ENCODE data around the gene TCF7L2.

DNA sequence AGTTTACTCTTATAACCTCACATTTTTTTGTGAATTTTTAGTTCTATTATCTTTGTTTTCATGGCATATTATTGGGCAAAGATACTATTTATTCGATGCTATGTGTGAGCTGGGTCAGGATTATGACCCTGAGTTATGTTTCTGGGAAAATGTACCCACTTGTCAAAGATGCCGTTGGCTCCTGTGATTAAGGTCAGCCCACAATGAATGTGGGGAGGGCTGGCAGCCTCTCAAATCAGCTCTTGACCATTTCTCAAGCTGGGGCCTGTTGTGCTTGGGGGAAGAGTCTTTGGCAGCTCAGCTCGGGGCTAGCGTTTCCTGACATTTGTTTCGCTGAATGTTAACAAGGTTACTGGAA is 97.5 kb downstream of the TCF7L2 start:
- TF ChIP-seq, protein P1, sequence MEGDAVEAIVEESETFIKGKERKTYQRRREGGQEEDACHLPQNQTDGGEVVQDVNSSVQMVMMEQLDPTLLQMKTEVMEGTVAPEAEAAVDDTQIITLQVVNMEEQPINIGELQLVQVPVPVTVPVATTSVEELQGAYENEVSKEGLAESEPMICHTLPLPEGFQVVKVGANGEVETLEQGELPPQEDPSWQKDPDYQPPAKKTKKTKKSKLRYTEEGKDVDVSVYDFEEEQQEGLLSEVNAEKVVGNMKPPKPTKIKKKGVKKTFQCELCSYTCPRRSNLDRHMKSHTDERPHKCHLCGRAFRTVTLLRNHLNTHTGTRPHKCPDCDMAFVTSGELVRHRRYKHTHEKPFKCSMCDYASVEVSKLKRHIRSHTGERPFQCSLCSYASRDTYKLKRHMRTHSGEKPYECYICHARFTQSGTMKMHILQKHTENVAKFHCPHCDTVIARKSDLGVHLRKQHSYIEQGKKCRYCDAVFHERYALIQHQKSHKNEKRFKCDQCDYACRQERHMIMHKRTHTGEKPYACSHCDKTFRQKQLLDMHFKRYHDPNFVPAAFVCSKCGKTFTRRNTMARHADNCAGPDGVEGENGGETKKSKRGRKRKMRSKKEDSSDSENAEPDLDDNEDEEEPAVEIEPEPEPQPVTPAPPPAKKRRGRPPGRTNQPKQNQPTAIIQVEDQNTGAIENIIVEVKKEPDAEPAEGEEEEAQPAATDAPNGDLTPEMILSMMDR (conservative IDR thresholded peaks at IDR 0.05; ENCODE audit: low read depth, low read length) = no peak
- TF ChIP-seq EZH2 (IDR thresholded peaks at IDR 0.05; ENCODE audit: low read length, unreplicated experiment) (no peak), EZH2phosphoT487 (IDR thresholded peaks at IDR 0.05; ENCODE audit: borderline replicate concordance, low read length) (no peak)

All from PC-3 (cell line).